GM19463 (cell line): ENCODE results near the gene LRP11.
"Not testable (repeated sequence)": the region's sequence is repeated elsewhere in the genome, so short reads cannot be mapped to it uniquely, and the experiment has no call there.

Experiments
- ATAC-seq: cut with Tn5 transposase; IDR thresholded peaks from one replicate; pipeline ENCODE4 v1.9.1; 2021; ENCODE audit warnings: mild to moderate bottlenecking, moderate library complexity; ENCODE audit not compliant: unreplicated experiment

The LRP11 gene

GRCh38 chr6:149851461-149852110, 12.6 kb downstream of the LRP11 start:
- ATAC-seq, result no peak

- ATAC-seq, result not testable (repeated sequence)
These were observed 15.8 kb downstream of the LRP11 start for GRCh38 chr6:149848343-149848742.

DNA sequence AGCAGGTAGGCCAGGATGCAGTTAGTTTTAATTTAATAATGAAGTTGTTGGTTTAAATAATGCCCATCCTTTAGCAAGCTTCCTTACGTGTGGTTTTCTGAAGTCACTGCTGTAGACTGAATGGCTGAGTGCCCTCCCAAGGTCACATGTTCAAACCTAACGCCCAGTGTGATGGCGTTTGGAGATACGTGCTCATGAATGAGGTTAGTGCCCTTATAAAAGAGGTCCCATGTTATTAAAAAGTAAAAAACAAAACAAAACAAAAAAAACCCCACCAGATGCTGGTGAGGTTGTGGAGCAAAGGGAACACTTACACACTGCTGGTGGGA, 16.3 kb downstream of the LRP11 start:
- ATAC-seq, result no peak

GRCh38 chr6:149846321-149846720, 17.8 kb downstream of the LRP11 start:
- no peak for ATAC-seq

DNA sequence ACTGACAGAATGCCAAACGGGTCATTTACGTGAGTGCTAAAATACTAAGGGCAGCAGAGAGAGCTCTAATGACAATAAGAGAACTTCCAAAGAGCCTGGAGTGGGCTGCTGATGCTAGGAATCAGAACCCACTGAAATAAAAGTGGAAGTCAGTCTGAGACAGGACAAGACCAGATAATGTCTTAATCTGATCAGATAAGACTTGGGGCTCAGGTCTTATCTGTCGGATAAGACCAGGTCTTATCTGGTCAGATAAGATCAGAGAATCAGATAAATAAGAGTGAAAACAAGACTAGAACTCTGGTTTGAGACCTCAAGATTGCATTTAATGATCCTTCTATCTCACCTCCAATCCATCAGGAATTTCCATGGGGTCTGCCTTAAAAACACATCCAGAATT, 18.6 kb downstream of the LRP11 start:
- ATAC-seq, result no peak

GRCh38 chr6:149844480-149844879, 19.7 kb downstream of the LRP11 start:
- ATAC-seq, result no peak

DNA sequence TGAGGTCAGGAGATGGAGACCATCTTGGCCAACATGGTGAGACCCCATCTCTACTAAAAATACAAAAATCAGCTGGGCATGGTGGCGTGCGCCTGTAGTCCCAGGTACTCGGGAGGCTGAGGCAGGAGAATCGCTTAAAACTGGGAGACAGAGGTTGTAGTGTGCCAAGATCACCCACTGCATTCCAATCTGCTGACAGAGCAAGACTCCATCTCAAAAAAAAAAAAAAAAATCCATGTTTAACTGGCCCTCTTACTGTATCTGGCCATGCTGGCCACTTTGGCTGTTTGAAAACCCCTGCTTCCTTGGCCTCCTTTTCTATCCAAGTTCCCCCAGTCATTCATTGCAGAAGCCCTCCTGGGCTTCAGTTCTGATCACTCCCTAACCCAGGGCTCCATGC, 20.1 kb downstream of the LRP11 start:
- not testable (repeated sequence) for ATAC-seq

DNA sequence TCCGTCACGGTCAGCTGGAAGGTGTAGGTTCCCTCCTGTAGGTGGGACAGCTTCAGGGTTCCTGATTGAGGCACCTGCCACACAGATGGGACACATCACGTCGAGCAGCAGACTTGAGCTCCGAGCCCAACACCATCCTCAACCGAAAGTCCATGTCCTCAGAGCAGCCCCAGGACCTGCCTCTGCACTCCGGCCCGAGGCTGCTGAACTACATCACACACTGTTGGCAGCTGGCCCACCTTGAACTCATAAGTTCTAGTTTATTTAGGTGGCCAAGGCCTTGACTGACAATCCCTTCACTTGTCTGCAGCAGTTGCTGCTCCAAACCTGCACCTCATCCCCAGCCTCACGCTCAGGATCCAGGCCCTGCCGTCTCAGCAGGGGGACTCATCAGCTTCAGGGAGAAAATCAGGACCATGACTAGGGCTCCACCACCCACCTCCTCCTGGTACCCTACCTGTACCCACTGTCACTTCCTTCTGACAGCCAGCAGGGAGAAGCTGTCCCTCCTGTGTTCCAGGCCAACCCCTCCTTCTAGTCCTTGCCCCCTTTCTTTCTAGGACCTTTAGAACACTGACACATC, 21.0 kb downstream of the LRP11 start:
- ATAC-seq, result no peak

- no peak for ATAC-seq
These were observed 21.8 kb downstream of the LRP11 start for GRCh38 chr6:149842331-149842730.

GRCh38 chr6:149840345-149841075, 23.6 kb downstream of the LRP11 start:
- no peak for ATAC-seq

DNA sequence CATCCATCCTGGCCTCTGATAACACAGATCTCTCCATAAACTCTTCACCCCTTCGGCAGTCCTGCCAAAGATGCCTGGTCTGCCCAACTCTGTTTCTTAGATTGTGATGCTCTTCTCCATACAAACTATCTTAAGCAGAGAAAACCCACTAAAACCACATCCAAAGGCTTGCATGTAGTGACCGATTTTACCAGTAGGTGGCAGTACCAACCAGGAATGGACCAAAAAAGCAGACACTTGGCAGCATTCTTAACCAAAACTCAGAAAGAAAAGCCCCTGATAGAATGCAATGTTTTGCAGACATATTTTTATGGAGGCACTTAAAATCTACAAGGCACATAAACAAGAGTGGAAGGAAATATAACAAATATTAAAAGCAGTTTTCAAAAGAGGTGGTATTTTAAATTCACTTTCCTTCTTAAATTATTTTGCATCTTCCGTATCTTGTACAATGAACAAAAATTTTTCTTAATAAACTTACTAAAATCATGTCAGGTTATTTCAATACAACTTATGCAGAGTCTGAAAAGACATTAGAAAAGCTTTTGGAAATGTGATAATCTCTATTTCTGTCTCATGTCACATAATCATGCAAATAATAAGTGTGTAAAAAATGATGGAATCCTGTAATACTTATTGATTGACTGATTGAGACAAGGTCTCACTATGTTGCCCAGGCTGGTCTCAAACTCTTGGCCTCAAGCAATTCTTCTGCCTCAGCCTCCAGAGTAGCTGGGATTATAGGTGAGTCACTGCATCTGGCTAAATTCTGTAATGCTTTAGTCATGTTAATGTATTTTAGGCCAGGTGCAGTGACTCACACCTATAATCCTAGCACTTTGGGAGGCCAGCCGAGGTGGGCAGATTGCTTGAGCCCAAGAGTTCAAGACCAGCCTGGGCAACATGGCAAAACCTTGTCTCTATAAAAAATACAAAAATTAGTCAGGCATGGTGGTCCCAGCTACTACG, 29.4 kb downstream of the LRP11 start:
- no peak for ATAC-seq

DNA sequence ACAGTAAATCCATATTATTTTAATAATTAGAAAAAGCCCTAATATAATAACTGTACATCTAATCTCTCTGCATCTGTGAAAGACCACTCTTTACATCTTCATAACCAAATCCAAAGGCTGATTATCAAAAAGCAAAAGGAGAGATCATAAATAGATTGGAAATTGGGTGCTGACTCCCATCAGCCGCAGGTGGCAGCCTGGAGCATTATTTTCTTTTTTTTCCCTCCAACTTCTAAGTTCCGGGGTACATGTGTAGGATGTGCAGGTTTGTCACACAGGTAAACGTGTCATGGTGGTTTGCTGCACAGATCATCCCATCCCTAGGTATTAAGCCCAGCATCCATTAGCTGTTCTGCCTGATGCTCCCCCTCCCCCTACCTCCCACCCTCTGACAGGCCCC, 30.5 kb downstream of the LRP11 start:
- no peak for ATAC-seq

DNA sequence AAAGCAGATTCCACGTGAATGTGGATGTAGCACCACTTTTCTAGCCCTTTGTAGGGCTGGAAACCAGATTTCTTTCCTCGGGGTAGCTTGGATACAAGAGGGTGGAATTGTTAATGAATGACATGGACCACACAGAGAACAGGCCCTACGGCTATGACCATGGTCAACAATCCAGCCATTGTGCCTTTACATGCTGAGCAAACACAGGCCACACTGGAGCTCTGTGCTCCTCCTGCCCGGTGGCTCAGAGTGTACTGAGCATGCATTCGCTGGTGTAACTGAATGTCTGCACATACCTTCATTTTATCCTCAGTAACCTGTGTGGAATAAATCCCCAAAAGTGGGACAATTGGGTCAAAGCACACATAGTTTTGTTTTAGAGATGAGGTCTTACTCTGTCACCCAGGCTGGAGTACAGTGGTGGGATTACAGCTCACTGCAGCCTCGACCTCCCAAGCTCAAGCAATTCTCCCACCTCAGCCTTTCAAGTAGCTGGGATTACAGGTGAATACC, 32.8 kb downstream of the LRP11 start:
- ATAC-seq, result no peak

GRCh38 chr6:149830731-149831307, 33.3 kb downstream of the LRP11 start:
- no peak for ATAC-seq

DNA sequence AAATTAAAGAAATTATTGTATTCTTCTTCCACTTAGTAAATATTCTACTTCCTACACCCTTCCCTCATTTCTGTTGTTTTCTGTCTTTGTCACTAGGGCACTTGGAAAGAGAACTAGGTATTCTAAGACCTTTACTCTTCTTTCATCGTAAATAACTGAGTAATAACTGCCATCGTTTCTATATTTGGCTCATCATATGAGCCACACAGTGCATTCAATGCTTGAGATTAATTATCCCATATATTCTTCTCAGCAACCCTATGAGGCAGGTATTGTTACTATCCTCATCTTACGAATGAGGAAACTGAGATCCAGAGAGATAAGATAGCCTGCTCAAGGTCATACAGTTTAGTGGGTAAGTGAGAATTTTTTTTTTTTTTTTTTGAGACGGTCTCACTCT, 38.9 kb downstream of the LRP11 start:
- ATAC-seq, result no peak

DNA sequence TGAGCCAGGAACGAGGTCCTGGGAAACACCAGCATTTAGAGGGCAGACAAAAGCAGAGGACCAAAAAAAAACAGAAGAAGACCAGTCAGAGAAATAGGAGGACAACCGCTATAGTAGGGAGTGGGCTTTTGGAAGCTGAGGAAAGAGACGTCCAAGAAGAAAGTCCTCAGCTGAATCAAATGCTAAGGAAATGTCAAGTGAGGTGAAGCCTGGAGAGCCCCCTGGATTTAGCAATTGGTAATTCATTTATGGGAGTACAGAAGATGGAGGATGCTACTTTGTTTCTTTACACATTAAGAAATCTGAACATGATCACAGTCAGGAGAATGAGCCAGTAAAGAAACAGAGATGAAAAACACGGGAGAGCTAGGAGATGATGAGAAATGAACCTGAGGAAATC, 41.1 kb downstream of the LRP11 start:
- no peak for ATAC-seq

DNA sequence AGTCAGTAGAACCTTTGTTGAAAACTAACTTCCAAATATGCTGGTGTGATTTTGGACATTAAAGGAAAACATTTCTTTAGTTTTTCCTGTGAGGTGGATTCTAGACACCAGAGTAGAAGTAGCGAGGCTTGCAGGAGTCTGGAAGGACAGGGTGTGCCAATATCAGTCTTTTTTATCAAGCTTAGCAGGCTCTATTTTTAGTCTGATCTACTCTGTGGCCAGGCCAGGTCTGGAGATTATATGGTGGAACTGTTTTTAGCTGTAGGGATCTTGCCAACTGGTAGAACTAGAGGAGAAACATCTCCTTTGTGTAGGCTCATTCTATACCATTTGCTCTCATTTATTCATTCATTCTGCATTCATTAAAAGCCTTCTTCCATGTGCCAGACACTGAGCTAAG, 42.7 kb downstream of the LRP11 start:
- ATAC-seq, result no peak

- ATAC-seq, result no peak
These were observed 43.7 kb downstream of the LRP11 start for GRCh38 chr6:149820506-149820905.

GRCh38 chr6:149815788-149816187, 48.4 kb downstream of the LRP11 start:
- no peak for ATAC-seq

DNA sequence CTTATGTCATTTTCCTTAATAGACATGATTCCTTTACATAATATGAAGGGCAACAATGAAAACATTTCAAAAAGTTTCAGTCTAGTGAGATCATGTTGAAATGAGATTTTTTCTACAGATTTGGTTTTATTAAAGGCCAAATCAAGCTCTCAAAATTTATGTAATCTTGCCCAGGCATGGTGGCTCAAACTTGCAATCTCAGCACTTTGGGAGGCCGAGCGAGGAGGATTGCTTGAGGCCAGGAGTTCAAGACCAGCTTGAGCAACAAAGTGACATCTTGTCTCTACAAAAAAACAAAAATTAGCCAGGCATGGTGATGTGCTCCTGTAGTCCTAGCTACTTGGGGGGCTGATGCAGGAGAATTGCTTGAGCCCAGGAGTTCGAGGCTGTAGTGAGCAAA, 50.8 kb downstream of the LRP11 start:
- ATAC-seq, result no peak

DNA sequence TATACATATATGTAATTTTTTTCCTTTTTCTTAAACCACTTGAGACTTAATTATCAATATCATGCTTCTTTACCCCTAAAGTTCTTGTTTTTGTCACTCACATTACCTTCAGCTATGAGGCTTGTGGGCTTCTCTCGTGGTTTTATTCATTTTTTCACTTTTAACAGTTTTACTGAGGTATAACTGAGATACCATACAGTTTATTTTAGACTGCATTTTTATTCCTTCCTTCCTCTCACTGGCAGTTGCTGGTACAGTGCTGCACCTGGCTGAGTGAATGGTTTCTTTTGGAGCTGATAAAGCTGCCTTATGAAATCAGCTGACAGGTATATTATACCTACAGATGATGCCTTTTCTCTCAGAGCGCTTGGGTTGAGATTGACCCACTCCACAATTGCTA, 54.4 kb downstream of the LRP11 start:
- no peak for ATAC-seq
